Stomach (tissue), 4 donors: Measurements from ENCODE around the gene ZNF829.

Source experiments
- POLR2AphosphoS5 ChIP-seq, 3 donors: sonication (generic); formaldehyde crosslinking; IDR thresholded peaks; one replicate each; pipeline ENCODE4 v1.6.1; 2016; ENCODE audit warnings: antibody characterized with exemption in 3 of 3
- TF ChIP-seq, protein P1 (sequence below), 7 experiments: fragments of 450-650 bp in 4 of 7; fragments of 200-600 bp in 3 of 7; sonication (generic) in 3 of 7; IDR thresholded peaks; one replicate each; pipeline ENCODE4 v1.5.1; 2016 to 2019; ENCODE audit warnings: antibody characterized with exemption in 7 of 7, control low read depth in 2 of 7, mild to moderate bottlenecking in 1 of 7

DNA sequence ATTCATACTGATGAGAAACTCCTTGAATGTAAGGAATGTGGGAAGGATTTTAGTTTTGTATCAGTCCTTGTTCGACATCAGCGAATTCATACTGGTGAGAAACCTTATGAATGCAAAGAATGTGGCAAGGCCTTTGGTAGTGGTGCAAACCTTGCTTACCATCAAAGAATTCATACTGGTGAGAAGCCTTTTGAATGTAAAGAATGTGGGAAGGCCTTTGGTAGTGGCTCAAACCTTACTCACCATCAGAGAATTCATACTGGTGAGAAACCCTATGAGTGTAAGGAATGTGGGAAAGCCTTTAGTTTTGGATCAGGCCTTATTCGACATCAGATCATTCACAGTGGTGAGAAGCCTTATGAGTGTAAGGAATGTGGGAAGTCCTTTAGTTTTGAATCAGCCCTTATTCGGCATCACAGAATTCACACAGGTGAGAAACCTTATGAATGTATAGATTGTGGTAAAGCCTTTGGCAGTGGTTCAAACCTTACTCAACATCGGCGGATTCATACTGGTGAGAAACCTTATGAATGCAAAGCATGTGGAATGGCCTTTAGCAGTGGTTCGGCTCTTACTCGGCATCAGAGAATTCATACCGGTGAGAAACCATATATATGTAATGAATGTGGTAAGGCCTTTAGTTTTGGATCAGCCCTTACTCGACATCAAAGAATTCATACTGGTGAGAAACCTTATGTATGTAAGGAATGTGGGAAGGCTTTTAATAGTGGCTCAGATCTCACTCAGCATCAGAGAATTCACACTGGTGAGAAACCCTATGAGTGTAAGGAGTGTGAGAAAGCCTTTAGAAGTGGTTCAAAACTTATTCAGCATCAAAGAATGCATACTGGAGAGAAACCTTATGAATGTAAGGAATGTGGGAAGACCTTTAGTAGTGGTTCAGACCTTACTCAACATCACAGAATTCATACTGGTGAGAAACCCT lies 38.8 kb downstream of the ZNF829 start:
- TF ChIP-seq, protein P1, sequence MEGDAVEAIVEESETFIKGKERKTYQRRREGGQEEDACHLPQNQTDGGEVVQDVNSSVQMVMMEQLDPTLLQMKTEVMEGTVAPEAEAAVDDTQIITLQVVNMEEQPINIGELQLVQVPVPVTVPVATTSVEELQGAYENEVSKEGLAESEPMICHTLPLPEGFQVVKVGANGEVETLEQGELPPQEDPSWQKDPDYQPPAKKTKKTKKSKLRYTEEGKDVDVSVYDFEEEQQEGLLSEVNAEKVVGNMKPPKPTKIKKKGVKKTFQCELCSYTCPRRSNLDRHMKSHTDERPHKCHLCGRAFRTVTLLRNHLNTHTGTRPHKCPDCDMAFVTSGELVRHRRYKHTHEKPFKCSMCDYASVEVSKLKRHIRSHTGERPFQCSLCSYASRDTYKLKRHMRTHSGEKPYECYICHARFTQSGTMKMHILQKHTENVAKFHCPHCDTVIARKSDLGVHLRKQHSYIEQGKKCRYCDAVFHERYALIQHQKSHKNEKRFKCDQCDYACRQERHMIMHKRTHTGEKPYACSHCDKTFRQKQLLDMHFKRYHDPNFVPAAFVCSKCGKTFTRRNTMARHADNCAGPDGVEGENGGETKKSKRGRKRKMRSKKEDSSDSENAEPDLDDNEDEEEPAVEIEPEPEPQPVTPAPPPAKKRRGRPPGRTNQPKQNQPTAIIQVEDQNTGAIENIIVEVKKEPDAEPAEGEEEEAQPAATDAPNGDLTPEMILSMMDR (IDR thresholded peaks at IDR 0.05), result no peak
- no peak for TF ChIP-seq POLR2AphosphoS5 (IDR thresholded peaks at IDR 0.05)
